Testis (tissue), 3 donors: ENCODE measurements around the gene PPP1R14C. TPM values are rescaled to one million over a fixed set of nuclear protein-coding genes. Genes with fewer than 3 reads are reported as not detected.

Experiments used
- DNase-seq: peaks from one replicate; pipeline ENCODE4 v3.0.0-alpha.2; 2019
- H3K27ac ChIP-seq, 2 donors: fragments of 200-600 bp; sonication (generic); one replicate each; pipeline ENCODE4 v1.5.1; 2019
- H3K27me3 ChIP-seq: fragments of 200-600 bp; sonication (generic); one replicate; pipeline ENCODE4 v1.5.1; 2019
- H3K36me3 ChIP-seq: fragments of 200-600 bp; sonication (generic); one replicate; pipeline ENCODE4 v1.5.1; 2017; ENCODE audit warnings: low read depth; ENCODE audit errors: missing control alignments
- H3K4me1 ChIP-seq: fragments of 200-600 bp; sonication (generic); one replicate; pipeline ENCODE4 v1.5.1; 2019
- H3K4me3 ChIP-seq, 2 donors: fragments of 200-600 bp; sonication (generic); one replicate each; pipeline ENCODE4 v1.5.1; 2017 to 2019
- H3K9me3 ChIP-seq: fragments of 200-600 bp; sonication (generic); one replicate; pipeline ENCODE4 v1.5.1; 2017
- POLR2A ChIP-seq: fragments of 450-650 bp; IDR thresholded peaks from one replicate; pipeline ENCODE4 v1.6.1; 2017; ENCODE audit warnings: antibody characterized with exemption, mild to moderate bottlenecking, moderate library complexity
- WGBS, 2 donors: methylation state at CpG; one replicate each; pipeline ENCODE4 v1.1.5; 2018; 5-methylcytosine and 5-hydroxymethylcytosine counted together
- intact Hi-C: fragments of 100-400 bp; cut with DNase I; formaldehyde crosslinking; loops from one replicate; pipeline ENCODE4 v1.15.1; 2023; ENCODE audit warnings: low total_unique reads
- polyA plus RNA-seq: library from polyadenylated mRNA; stranded (reverse); fragments of 350-450 nt; fragmentation: Illumina TruSeq; extraction: RNeasy Lipid Tissue Mini Kit (QIAGEN cat#74804); gene quantifications from one replicate; pipeline ENCODE4 v1.2.3, GENCODE V29; 2014; ENCODE audit warnings: low read depth, low replicate concordance; ENCODE audit not compliant: insufficient read depth
- total RNA-seq, 2 donors: library from RNA; depleted of rRNA; stranded (reverse); fragments of >200 nt; gene quantifications; one replicate each; pipeline ENCODE4 v1.2.3, GENCODE V29; 2016
- TF ChIP-seq, protein P1 (sequence below), 3 experiments: fragments of 450-650 bp in 2 of 3; fragments of 200-600 bp in 1 of 3; sonication (generic) in 1 of 3; IDR thresholded peaks; one replicate each; pipeline ENCODE4 v1.5.1; 2016 to 2019; ENCODE audit warnings: antibody characterized with exemption in 3 of 3, mild to moderate bottlenecking in 2 of 3, moderate library complexity in 1 of 3

The PPP1R14C gene
- total and polyA plus RNA-seq, 3 donors from 2014 or later, result 11.1 to 27.1 (median 22.4) TPM

DNA sequence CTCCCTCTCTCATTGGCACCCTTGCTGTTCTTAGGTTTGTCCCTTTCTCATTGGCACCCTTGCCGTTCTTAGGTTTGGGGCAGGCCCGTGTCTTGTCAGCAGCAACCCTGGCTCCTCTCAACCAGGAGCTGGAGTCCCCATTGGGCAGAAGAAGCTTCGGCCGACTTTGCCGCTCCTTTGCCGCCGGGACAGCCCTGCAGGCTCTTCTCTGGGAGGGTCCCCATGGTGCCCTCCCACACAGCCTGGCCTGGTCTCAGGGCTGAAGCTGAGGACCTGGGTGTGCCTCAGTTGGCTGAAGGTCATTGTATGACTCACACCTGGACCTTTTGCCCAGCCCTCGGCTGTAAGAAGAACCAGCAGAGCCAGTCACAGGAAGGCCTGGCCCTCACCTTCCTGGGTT, 59.6 kb downstream of the PPP1R14C start:
- Histone ChIP-seq H3K27ac (no peak overlapping the region), H3K27me3 (no peaks in the 10 kb centered on the region), H3K4me1 (peaks cover 3% of the 10 kb centered on the region), H3K9me3 (no peaks in the 10 kb centered on the region), H3K4me3 (no peak overlapping the region), H3K36me3 (peaks cover 3% of the 10 kb centered on the region)
- intact Hi-C loops, result no loop called here
- TF ChIP-seq, protein P1, sequence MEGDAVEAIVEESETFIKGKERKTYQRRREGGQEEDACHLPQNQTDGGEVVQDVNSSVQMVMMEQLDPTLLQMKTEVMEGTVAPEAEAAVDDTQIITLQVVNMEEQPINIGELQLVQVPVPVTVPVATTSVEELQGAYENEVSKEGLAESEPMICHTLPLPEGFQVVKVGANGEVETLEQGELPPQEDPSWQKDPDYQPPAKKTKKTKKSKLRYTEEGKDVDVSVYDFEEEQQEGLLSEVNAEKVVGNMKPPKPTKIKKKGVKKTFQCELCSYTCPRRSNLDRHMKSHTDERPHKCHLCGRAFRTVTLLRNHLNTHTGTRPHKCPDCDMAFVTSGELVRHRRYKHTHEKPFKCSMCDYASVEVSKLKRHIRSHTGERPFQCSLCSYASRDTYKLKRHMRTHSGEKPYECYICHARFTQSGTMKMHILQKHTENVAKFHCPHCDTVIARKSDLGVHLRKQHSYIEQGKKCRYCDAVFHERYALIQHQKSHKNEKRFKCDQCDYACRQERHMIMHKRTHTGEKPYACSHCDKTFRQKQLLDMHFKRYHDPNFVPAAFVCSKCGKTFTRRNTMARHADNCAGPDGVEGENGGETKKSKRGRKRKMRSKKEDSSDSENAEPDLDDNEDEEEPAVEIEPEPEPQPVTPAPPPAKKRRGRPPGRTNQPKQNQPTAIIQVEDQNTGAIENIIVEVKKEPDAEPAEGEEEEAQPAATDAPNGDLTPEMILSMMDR (IDR thresholded peaks at IDR 0.05), result no peak
- TF ChIP-seq POLR2A, result no peak
- 81 to 94% methylated on average over 8 of the region's 8 CpGs for WGBS, 2 donors
- no peak for DNase-seq

DNA sequence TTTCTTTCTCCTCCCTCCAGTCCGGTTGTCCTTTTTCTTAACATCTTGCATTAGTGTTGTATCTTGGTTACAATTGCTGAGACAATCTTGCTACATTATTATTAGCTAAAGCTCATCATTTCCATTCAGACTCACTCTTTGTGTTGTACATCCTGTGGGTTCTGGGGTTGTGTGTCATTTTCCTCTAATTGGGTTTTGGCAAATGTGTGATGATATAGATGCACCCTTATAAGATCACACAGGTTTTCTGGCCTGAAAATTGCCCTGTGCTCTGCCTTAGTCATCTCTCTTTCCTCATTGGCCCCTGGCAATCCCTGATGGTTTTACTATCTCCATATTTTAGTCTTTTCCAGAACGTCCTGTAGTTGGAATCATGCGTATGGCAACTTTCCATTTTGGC, 60.1 kb downstream of the PPP1R14C start:
- Histone ChIP-seq H3K36me3 (peaks cover 3% of the 10 kb centered on the region), H3K27ac (no peak overlapping the region), H3K4me3 (no peak overlapping the region), H3K27me3 (no peaks in the 10 kb centered on the region), H3K4me1 (peaks cover 3% of the 10 kb centered on the region), H3K9me3 (no peaks in the 10 kb centered on the region)
- TF ChIP-seq, protein P1 (IDR thresholded peaks at IDR 0.05), result no peak
- TF ChIP-seq POLR2A, result no peak
- no peak for DNase-seq
- 68 to 75% methylated on average over 3 of the region's 3 CpGs for WGBS, 2 donors
- intact Hi-C loops, result no loop called here

DNA sequence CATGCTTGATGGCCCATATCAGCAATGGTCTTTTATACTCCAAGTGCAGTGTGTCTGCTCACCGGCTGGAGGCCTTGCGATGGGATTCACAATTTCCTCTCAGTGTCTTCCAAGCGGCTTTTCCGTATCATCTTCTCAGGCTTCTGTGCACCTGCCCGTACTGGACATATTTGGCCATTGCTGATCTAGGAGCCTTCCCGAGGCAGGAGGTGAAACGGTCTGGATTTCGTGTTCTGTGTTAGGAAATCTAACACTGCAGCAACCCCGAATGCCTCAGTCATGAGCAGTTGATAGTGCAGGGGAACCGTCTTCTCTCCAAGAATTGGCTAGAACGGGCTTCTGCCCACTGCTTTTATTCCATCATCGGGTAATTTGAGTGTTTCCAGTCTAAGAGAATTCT, 60.5 kb downstream of the PPP1R14C start:
- no peak for TF ChIP-seq POLR2A
- TF ChIP-seq, protein P1 (IDR thresholded peaks at IDR 0.05), result no peak
- peaks cover 3% of the 10 kb centered on the region for H3K4me1 ChIP-seq
- intact Hi-C loops, result no loop called here
- 94 to 98% methylated on average over 12 of the region's 12 CpGs for WGBS, 2 donors
- no peaks in the 10 kb centered on the region for H3K27me3 ChIP-seq
- H3K36me3 ChIP-seq, result peaks cover 3% of the 10 kb centered on the region
- no peak for DNase-seq
- H3K27ac ChIP-seq, result no peak overlapping the region
- H3K4me3 ChIP-seq, result no peak overlapping the region
- no peaks in the 10 kb centered on the region for H3K9me3 ChIP-seq

DNA sequence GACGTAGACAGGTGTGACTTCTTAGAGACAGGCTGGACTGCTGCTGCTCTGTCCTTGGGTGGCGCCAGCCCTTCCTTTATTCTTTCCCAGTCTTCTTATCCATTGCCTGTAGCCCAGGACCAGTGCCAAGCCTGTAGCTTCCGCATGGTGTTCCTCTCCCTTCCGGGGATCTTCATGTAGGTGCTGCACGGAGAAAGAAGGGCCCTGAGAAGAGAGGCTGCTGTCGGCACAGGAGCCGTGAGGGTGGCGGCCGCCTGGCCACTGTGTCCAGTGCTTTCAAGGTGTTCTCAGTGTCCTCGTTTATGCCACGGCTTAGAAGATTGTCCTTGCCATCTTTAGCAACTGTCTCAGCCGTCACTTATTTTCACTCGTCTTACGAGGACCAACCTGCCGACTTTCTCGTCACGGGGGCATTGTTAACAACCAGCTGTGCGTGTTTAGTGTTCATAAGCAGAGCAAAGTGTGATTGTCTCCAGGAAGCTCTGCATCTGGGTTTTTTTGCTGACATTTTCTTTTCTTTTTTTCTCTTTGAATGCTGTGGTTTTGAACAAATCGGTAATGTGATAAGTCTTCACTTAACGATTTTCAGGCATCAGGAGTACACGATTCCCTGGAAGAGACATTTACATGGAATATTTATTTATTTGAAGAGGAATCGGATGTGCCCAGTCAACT, 61.2 kb downstream of the PPP1R14C start:
- peaks cover 3% of the 10 kb centered on the region for H3K36me3 ChIP-seq
- TF ChIP-seq, protein P1 (IDR thresholded peaks at IDR 0.05), result no peak
- TF ChIP-seq POLR2A, result no peak
- no peak overlapping the region for H3K27ac ChIP-seq
- H3K9me3 ChIP-seq, result no peaks in the 10 kb centered on the region
- H3K27me3 ChIP-seq, result no peaks in the 10 kb centered on the region
- intact Hi-C loops, result no loop called here
- 89 to 94% methylated on average over 22 of the region's 22 CpGs for WGBS, 2 donors
- peaks cover under 1% of the 10 kb centered on the region for H3K4me1 ChIP-seq
- no peak overlapping the region for H3K4me3 ChIP-seq
- no peak for DNase-seq
